ENCODE data around the gene RGMA. TPM values are rescaled to one million over a fixed set of nuclear protein-coding genes. Genes with fewer than 3 reads are reported as not detected.

The RGMA gene
- polyA plus RNA-seq, 1 donor from 2014 or later, result 9.5 TPM

DNA sequence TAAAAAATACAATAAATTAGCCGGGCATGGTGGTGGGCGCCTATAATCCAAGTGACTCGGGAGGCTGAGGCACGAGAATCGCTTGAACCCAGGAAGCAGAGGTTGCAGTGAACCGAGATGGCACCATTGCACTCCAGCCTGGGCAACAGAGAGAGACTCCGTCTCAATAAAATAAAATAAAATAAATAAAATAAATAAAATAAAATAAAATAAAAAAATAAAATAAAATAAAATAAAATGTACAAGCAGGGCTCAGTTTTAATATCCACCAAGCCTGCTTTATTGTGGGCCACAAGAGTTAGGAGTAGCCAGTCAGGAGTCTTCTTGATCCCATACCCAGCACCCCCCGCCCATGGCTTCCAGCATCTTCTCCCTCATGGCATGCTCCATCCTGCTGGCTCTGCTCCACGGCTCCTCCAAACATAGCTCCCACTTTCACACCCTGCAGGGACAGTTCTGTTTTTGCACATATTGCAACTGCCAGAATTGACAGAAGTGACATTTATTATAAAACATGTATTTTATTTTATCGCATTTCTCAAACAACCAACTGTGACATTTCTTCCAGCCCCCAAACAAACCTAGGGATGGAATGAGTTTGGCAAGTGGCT is 42.6 kb upstream of the RGMA start:
- no peaks in the 10 kb centered on the region for H3K79me2 ChIP-seq (replicated peaks; ENCODE audit: insufficient read depth, low read length)
- H3K36me3 ChIP-seq (ENCODE audit: insufficient read depth, low read length), result no peaks in the 10 kb centered on the region
- H3K27me3 ChIP-seq (ENCODE audit: insufficient read depth, low read depth, low read length), result no peaks in the 10 kb centered on the region
- H3K9me2 ChIP-seq (ENCODE audit: insufficient read depth, low read length), result no peaks in the 10 kb centered on the region
- no peaks in the 10 kb centered on the region for H3K9me3 ChIP-seq (ENCODE audit: low read length)
- no peak overlapping the region for H3K9ac ChIP-seq (ENCODE audit: low read length)
- H2AFZ ChIP-seq (ENCODE audit: low read depth, low read length), result no peak overlapping the region
- no peaks in the 10 kb centered on the region for H4K20me1 ChIP-seq (ENCODE audit: insufficient read depth)
- no peak overlapping the region for H3K4me2 ChIP-seq (ENCODE audit: low read length)
- TF ChIP-seq EZH2 (IDR thresholded peaks at IDR 0.05; ENCODE audit: borderline replicate concordance, insufficient read depth, low read length, poor library complexity, severe bottlenecking), result no peak
- no peak for TF ChIP-seq TAF1 (IDR thresholded peaks at IDR 0.05; ENCODE audit: low read depth)
- no peak for TF ChIP-seq POLR2AphosphoS5 (IDR thresholded peaks at IDR 0.05)
- TF ChIP-seq, protein P1, sequence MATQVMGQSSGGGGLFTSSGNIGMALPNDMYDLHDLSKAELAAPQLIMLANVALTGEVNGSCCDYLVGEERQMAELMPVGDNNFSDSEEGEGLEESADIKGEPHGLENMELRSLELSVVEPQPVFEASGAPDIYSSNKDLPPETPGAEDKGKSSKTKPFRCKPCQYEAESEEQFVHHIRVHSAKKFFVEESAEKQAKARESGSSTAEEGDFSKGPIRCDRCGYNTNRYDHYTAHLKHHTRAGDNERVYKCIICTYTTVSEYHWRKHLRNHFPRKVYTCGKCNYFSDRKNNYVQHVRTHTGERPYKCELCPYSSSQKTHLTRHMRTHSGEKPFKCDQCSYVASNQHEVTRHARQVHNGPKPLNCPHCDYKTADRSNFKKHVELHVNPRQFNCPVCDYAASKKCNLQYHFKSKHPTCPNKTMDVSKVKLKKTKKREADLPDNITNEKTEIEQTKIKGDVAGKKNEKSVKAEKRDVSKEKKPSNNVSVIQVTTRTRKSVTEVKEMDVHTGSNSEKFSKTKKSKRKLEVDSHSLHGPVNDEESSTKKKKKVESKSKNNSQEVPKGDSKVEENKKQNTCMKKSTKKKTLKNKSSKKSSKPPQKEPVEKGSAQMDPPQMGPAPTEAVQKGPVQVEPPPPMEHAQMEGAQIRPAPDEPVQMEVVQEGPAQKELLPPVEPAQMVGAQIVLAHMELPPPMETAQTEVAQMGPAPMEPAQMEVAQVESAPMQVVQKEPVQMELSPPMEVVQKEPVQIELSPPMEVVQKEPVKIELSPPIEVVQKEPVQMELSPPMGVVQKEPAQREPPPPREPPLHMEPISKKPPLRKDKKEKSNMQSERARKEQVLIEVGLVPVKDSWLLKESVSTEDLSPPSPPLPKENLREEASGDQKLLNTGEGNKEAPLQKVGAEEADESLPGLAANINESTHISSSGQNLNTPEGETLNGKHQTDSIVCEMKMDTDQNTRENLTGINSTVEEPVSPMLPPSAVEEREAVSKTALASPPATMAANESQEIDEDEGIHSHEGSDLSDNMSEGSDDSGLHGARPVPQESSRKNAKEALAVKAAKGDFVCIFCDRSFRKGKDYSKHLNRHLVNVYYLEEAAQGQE (IDR thresholded peaks at IDR 0.05; ENCODE audit: borderline replicate concordance), result no peak
- TF ChIP-seq SMC3 (conservative IDR thresholded peaks at IDR 0.05; ENCODE audit: poor library complexity), result no peak
- no peak for TF ChIP-seq EP300 (conservative IDR thresholded peaks at IDR 0.05; ENCODE audit: poor library complexity, severe bottlenecking)
- TF ChIP-seq RAD21 (conservative IDR thresholded peaks at IDR 0.05), result no peak
- TF ChIP-seq CTCF (IDR thresholded peaks at IDR 0.05; ENCODE audit: poor library complexity, severe bottlenecking), result no peak
- H3K27ac ChIP-seq (ENCODE audit: low read length), result no peak overlapping the region
- no peak overlapping the region for H3K4me3 ChIP-seq (ENCODE audit: low read length)
- H3F3A ChIP-seq (ENCODE audit: insufficient read depth, low read length, poor library complexity, severe bottlenecking), result no peaks in the 10 kb centered on the region

GRCh38 chr15:93129702-93130488 is 40.9 kb upstream of the RGMA start:
- TF ChIP-seq EZH2 (IDR thresholded peaks at IDR 0.05; ENCODE audit: borderline replicate concordance, insufficient read depth, low read length, poor library complexity, severe bottlenecking) (no peak), TAF1 (IDR thresholded peaks at IDR 0.05; ENCODE audit: low read depth) (no peak), MXI1 (conservative IDR thresholded peaks at IDR 0.05; ENCODE audit: poor library complexity, severe bottlenecking) (no peak), SMC3 (conservative IDR thresholded peaks at IDR 0.05; ENCODE audit: poor library complexity) (no peak), CTCF (IDR thresholded peaks at IDR 0.05; ENCODE audit: poor library complexity, severe bottlenecking) (no peak), RAD21 (conservative IDR thresholded peaks at IDR 0.05) (no peak), EP300 (conservative IDR thresholded peaks at IDR 0.05; ENCODE audit: poor library complexity, severe bottlenecking) (no peak), POLR2AphosphoS5 (IDR thresholded peaks at IDR 0.05) (no peak)
- TF ChIP-seq, protein P1 (IDR thresholded peaks at IDR 0.05; ENCODE audit: borderline replicate concordance), result no peak
- H3K4me2 ChIP-seq (ENCODE audit: low read length), result no peak overlapping the region
- H3K4me3 ChIP-seq (ENCODE audit: low read length), result no peak overlapping the region
- H3K9me3 ChIP-seq (ENCODE audit: low read length), result no peaks in the 10 kb centered on the region
- no peak overlapping the region for H3K9ac ChIP-seq (ENCODE audit: low read length)
- no peak overlapping the region for H3K27ac ChIP-seq (ENCODE audit: low read length)
- H3K79me2 ChIP-seq (replicated peaks; ENCODE audit: insufficient read depth, low read length), result no peaks in the 10 kb centered on the region
- no peaks in the 10 kb centered on the region for H3K9me2 ChIP-seq (ENCODE audit: insufficient read depth, low read length)
- H3K27me3 ChIP-seq (ENCODE audit: insufficient read depth, low read depth, low read length), result no peaks in the 10 kb centered on the region
- H2AFZ ChIP-seq (ENCODE audit: low read depth, low read length), result no peak overlapping the region
- no peaks in the 10 kb centered on the region for H3K36me3 ChIP-seq (ENCODE audit: insufficient read depth, low read length)
- no peaks in the 10 kb centered on the region for H3F3A ChIP-seq (ENCODE audit: insufficient read depth, low read length, poor library complexity, severe bottlenecking)
- H4K20me1 ChIP-seq (ENCODE audit: insufficient read depth), result no peaks in the 10 kb centered on the region

All from neural cell (in vitro differentiated cells).